ENCODE data around the gene SLC25A39.

Gene SLC25A39

DNA sequence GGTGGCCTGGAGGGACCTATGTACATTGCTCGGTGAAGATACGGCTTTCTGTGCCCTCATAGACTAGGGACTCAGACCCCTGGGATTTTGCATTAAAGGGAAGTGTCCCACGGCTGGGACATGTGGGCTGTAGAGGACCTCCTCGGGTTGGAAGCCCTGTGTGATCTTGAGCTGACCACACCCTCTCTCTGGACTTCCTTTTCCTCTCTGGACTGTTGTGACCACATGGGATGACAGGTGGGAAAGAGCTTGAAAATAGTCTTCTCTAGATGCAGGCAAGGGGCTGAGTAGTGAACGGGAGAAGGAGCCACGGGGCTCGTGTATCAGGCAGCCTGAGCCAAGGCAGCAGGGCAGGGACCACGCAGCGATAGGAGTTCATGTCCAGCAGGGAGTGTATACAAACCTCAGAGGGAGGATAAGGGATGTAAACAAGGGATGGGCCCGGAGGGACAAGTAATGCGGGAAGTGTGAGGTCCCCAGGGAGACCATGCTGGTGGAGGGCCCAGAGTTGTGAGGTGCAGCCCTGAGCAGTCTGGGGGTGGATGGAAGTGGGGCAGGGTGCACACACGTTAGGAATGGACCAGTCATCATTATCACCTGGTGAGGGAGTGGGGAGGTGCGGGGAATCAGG is 52.2 kb downstream of the SLC25A39 start:
- DNase-seq: no peak

All from DMS153 (cell line).